Measurements from ENCODE around the gene PLA2G5. TPM values are rescaled to one million over a fixed set of nuclear protein-coding genes. Genes with fewer than 3 reads are reported as not detected.

The PLA2G5 gene
- total and polyA plus RNA-seq, 2 of the 13 experiments (the other 11 are each of a cell fraction or from before 2014, with no cell fraction given), result not detected

GRCh38 chr1:20047096-20047495 lies 22.9 kb upstream of the PLA2G5 start:
- ATAC-seq (no peak), DNase-seq (ENCODE audit: low spot score) (no peak), FAIRE-seq (no peak)
- H3K9ac ChIP-seq (ENCODE audit: insufficient read depth, low read depth, low read length), result no peak overlapping the region
- H3K79me2 ChIP-seq (ENCODE audit: insufficient read depth, low read length), result no peaks in the 10 kb centered on the region
- H3K4me2 ChIP-seq (ENCODE audit: low read depth, low read length), result no peak overlapping the region
- H4K20me1 ChIP-seq (ENCODE audit: insufficient read depth, low read length), result no peaks in the 10 kb centered on the region
- TF ChIP-seq ZGPAT (CRISPR knock-in tag; IDR thresholded peaks at IDR 0.05) (no peak), KLF9 (CRISPR knock-in tag; IDR thresholded peaks at IDR 0.05; ENCODE audit: low read depth) (no peak), KLF11 (CRISPR knock-in tag; IDR thresholded peaks at IDR 0.05) (no peak), HNF1A (IDR thresholded peaks at IDR 0.05; ENCODE audit: low read depth) (no peak), HNF1A (CRISPR knock-in tag; IDR thresholded peaks at IDR 0.05; ENCODE audit: borderline replicate concordance) (no peak), ZNF691 (CRISPR knock-in tag; IDR thresholded peaks at IDR 0.05; ENCODE audit: borderline replicate concordance, low read depth) (no peak), ZBTB43 (CRISPR knock-in tag; conservative IDR thresholded peaks at IDR 0.05) (no peak), BRD4 (CRISPR knock-in tag; IDR thresholded peaks at IDR 0.05) (no peak), ZNF326 (CRISPR knock-in tag; IDR thresholded peaks at IDR 0.05; ENCODE audit: borderline replicate concordance) (no peak), BORCS8-MEF2B (CRISPR knock-in tag; IDR thresholded peaks at IDR 0.05) (no peak), ZBTB3 (CRISPR knock-in tag; IDR thresholded peaks at IDR 0.05; ENCODE audit: borderline replicate concordance, low read depth) (no peak), HMG20B (CRISPR knock-in tag; conservative IDR thresholded peaks at IDR 0.05) (no peak), HOMEZ (CRISPR knock-in tag; IDR thresholded peaks at IDR 0.05; ENCODE audit: low read depth) (no peak), NFRKB (IDR thresholded peaks at IDR 0.05) (no peak), AGO1 (IDR thresholded peaks at IDR 0.05; ENCODE audit: low read depth, low read length, poor library complexity, severe bottlenecking) (no peak), NCOR1 (IDR thresholded peaks at IDR 0.05; ENCODE audit: borderline replicate concordance, low read length) (no peak)
- intact Hi-C loops (cut with micrococcal nuclease; ENCODE audit: unreplicated experiment) (no loop called here), in situ Hi-C loops (cut with HindIII; ENCODE audit: extremely low pct_ligation_motif_present, low pct_unique_long_range_greater_than_20kb) (no loop called here)
- POLR2A ChIA-PET, result no interaction called here
- no peak overlapping the region for H3K4me3 ChIP-seq (replicated peaks in 1 of 3; ENCODE audit: insufficient read depth in 1 of 3, low read depth in 2 of 3, low read length in 3 of 3)
- CTCF ChIA-PET (ENCODE audit: low intra/inter-chr PET ratio, low total read pairs), result no interaction called here
- WGBS (ENCODE audit: low lambda C conversion rate), result 0% methylated on average over 1 of the region's 1 CpG
- BruUV-seq (replicated peaks), result no TSS peak
- no peaks in the 10 kb centered on the region for H3K4me1 ChIP-seq (ENCODE audit: insufficient read depth, low read length)
- H3K9me3 ChIP-seq (ENCODE audit: low read length), result peaks cover 27% of the 10 kb centered on the region
- no peaks in the 10 kb centered on the region for H3K27me3 ChIP-seq (ENCODE audit: control insufficient read depth in 1 of 2, insufficient read depth in 2 of 2, low read length in 2 of 2)
- no peak overlapping the region for H3K27ac ChIP-seq (ENCODE audit: extremely low read length, insufficient read depth, low read length)
- H2AFZ ChIP-seq (ENCODE audit: low read length), result no peak overlapping the region
- no peaks in the 10 kb centered on the region for H3K36me3 ChIP-seq (replicated peaks in 1 of 2; ENCODE audit: control insufficient read depth in 1 of 2, insufficient read depth in 2 of 2, low read length in 2 of 2)
